ENCODE data around the gene KCNQ1. TPM values are rescaled to one million over a fixed set of nuclear protein-coding genes. Genes with fewer than 3 reads are reported as not detected.

Gene KCNQ1
- total RNA-seq, 3 donors from 2014 or later (not counting 1 experiment from before 2014, with no cell fraction given): 1.9 to 7.8 (median 3.3) TPM

DNA sequence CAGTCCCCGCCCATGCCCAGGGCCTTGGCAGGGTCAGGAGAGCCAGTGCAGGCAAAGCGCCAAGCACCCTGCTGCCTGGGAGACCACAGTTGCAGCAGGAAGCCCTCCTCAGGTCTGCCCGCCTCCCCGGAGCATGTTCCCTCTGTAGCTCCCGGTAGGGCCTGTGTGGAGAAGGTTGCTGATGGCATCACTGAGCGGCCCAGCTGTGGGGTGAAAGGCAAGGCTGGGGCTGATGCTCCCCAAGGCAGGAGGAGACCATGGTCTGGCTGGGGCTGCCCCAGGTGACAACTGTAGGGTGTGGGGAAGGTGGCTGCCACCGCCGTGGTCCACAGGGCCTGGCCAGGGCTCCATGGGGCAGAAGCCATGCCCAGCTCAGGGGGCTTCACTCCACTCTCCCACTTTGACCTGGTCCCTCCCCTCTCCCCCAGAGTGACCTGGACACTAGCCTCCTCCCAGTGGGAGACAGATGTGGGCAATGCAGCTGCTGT, 387.8 kb downstream of the KCNQ1 start:
- 77% methylated on average over 8 of the region's 8 CpGs for WGBS (ENCODE audit: insufficient coverage)
- no peak overlapping the region for H3K27ac ChIP-seq (ENCODE audit: low read length)
- no peaks in the 10 kb centered on the region for H3K27me3 ChIP-seq (ENCODE audit: control insufficient read depth, insufficient read depth, low read length)

DNA sequence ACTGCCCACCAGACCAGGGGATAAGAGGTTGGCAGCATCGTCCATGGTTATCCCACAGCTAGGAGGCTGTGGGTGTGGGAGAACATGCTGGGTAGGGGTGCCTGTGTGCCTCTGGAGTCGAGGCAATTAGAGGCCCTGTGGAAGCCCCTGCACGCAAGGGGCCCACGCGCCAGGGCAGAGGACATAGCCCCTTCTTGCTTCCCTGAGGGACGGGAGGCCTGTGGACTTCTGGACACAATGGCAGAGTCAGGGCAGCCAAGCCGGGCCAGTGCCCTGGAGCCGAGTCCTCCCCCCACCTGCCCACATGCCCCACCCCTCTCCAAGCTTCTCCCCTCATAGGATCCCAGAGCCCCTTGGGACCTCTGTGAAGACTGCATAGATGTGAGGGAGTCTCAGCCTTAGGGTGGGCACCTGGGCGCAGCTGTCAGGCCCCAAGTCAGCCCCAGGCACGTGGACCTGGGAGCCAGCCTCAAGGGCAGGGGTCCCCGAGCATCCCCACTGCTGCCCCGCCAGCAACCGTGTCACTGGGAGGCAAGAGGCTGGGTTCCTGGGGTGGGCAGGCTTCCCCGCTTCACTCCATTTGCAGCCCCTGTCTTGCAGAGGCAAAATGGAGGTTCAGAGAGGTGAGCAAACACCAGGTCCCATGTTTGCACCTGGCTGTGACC, 388.4 kb downstream of the KCNQ1 start:
- 88% methylated on average over 12 of the region's 14 CpGs for WGBS (ENCODE audit: insufficient coverage)
- Histone ChIP-seq H3K9me3 (ENCODE audit: control insufficient read depth, insufficient read depth, low read length) (no peaks in the 10 kb centered on the region), H3K36me3 (ENCODE audit: control insufficient read depth, insufficient read depth, low read length) (no peaks in the 10 kb centered on the region), H3K4me3 (ENCODE audit: low read length) (no peak overlapping the region), H3K4me1 (ENCODE audit: control insufficient read depth, insufficient read depth, low read length) (no peaks in the 10 kb centered on the region), H3K27me3 (ENCODE audit: control insufficient read depth, insufficient read depth, low read length) (no peaks in the 10 kb centered on the region), H3K27ac (ENCODE audit: low read length) (no peak overlapping the region)
- peaks cover 9 to 15% of the 10 kb centered on the region in 2 donors for H3K27me3 Mint-ChIP-seq (ENCODE audit: low read depth in 2 of 2)
- intact Hi-C loops (cut with micrococcal nuclease): no loop called here
- H3K27ac Mint-ChIP-seq: no peak overlapping the region
- H3K4me3 Mint-ChIP-seq: no peak overlapping the region
- DNase-seq (no peak), ATAC-seq (no peak)
- peaks cover 11% of the 10 kb centered on the region for H3K36me3 Mint-ChIP-seq
- TF ChIP-seq, protein P1, sequence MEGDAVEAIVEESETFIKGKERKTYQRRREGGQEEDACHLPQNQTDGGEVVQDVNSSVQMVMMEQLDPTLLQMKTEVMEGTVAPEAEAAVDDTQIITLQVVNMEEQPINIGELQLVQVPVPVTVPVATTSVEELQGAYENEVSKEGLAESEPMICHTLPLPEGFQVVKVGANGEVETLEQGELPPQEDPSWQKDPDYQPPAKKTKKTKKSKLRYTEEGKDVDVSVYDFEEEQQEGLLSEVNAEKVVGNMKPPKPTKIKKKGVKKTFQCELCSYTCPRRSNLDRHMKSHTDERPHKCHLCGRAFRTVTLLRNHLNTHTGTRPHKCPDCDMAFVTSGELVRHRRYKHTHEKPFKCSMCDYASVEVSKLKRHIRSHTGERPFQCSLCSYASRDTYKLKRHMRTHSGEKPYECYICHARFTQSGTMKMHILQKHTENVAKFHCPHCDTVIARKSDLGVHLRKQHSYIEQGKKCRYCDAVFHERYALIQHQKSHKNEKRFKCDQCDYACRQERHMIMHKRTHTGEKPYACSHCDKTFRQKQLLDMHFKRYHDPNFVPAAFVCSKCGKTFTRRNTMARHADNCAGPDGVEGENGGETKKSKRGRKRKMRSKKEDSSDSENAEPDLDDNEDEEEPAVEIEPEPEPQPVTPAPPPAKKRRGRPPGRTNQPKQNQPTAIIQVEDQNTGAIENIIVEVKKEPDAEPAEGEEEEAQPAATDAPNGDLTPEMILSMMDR (IDR thresholded peaks at IDR 0.05): no peak
- peaks cover 0 to 3% of the 10 kb centered on the region in 2 donors for H3K4me1 Mint-ChIP-seq
- H3K9me3 Mint-ChIP-seq: peaks cover 3 to 10% of the 10 kb centered on the region in 2 donors

More for the DNA sequence above, 387.8 kb downstream of the KCNQ1 start:
- no peaks in the 10 kb centered on the region for H3K36me3 ChIP-seq (ENCODE audit: control insufficient read depth, insufficient read depth, low read length)
- no peaks in the 10 kb centered on the region for H3K4me1 ChIP-seq (ENCODE audit: control insufficient read depth, insufficient read depth, low read length)
- peaks cover 15% of the 10 kb centered on the region for H3K36me3 Mint-ChIP-seq
- peaks cover 3 to 11% of the 10 kb centered on the region in 2 donors for H3K9me3 Mint-ChIP-seq
- H3K27me3 Mint-ChIP-seq (ENCODE audit: low read depth in 2 of 2): peaks cover 14 to 21% of the 10 kb centered on the region in 2 donors
- H3K27ac Mint-ChIP-seq: no peak overlapping the region
- TF ChIP-seq, protein P1 (IDR thresholded peaks at IDR 0.05): no peak
- H3K4me3 ChIP-seq (ENCODE audit: low read length): no peak overlapping the region
- no peaks in the 10 kb centered on the region for H3K9me3 ChIP-seq (ENCODE audit: control insufficient read depth, insufficient read depth, low read length)
- no peak for ATAC-seq
- peaks cover 0 to 5% of the 10 kb centered on the region in 2 donors for H3K4me1 Mint-ChIP-seq
- intact Hi-C loops (cut with micrococcal nuclease): no loop called here
- no peak overlapping the region for H3K4me3 Mint-ChIP-seq
- DNase-seq: no peak

DNA sequence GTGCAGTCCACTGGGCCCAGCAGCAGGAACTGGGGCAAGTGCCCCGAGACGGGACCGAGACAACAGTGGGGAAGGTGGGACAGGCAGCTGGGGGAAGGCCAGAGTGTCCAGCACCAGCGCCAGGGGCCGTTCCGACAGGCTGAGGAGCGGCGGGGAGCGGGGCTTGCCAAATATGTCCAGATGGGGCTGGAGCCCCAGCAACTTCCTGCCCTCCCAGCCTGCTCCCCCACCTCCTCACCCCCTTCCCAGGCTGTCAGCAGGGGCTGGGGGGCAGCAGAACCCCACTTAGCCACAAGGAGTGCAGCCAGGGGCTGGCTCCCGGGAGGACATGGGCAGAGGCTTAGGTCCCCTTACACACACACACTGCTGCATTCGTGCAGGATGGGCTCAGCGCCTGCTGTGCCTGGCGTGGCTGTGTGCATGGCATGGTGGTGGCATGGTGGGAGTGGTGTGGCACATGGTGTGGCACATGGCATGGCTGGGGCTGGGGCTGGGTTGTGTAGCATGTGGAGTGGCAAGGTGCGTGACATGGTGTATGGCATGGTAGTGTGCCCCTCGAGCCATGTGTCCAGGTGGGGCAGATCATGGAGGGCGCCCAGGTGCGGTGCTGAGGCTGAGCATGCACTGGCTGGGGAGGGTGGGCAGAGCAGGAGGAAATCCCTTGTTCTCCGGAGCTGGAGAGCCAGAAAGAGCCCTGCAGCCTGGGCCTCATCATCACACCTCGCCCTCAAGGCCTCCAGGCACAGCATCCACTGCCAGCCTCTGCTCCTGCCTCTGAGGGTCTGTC, 389.1 kb downstream of the KCNQ1 start:
- no peak for ATAC-seq
- no peak overlapping the region for H3K4me3 Mint-ChIP-seq
- H3K9me3 Mint-ChIP-seq: peaks cover 2 to 3% of the 10 kb centered on the region in 2 donors
- H3K36me3 Mint-ChIP-seq: peaks cover 4% of the 10 kb centered on the region
- no peak overlapping the region for H3K27ac Mint-ChIP-seq
- H3K4me1 Mint-ChIP-seq: no peaks in the 10 kb centered on the region
- WGBS (ENCODE audit: insufficient coverage): 86% methylated on average over 19 of the region's 19 CpGs
- no peak overlapping the region for H3K4me3 ChIP-seq (ENCODE audit: low read length)
- no peak overlapping the region for H3K27ac ChIP-seq (ENCODE audit: low read length)
- TF ChIP-seq, protein P1 (IDR thresholded peaks at IDR 0.05): no peak
- no peaks in the 10 kb centered on the region for H3K9me3 ChIP-seq (ENCODE audit: control insufficient read depth, insufficient read depth, low read length)
- H3K4me1 ChIP-seq (ENCODE audit: control insufficient read depth, insufficient read depth, low read length): no peaks in the 10 kb centered on the region
- H3K27me3 ChIP-seq (ENCODE audit: control insufficient read depth, insufficient read depth, low read length): no peaks in the 10 kb centered on the region
- no peak for DNase-seq
- H3K36me3 ChIP-seq (ENCODE audit: control insufficient read depth, insufficient read depth, low read length): no peaks in the 10 kb centered on the region
- H3K27me3 Mint-ChIP-seq (ENCODE audit: low read depth in 2 of 2): peaks cover 2 to 10% of the 10 kb centered on the region in 2 donors
- intact Hi-C loops (cut with micrococcal nuclease): no loop called here
